Lower leg skin (tissue), 4 donors: ENCODE results near the gene PLD1. TPM values are rescaled to one million over a fixed set of nuclear protein-coding genes. Genes with fewer than 3 reads are reported as not detected.
A peak's percentile ranks its signal among the peaks of the same experiment; 100 is the strongest.

Source experiments
- DNase-seq, 2 donors: peaks; one replicate each; pipeline ENCODE4 v3.0.0-alpha.2; 2019; ENCODE audit warnings: low spot score in 2 of 2
- H3K4me3 ChIP-seq: fragments of 200-600 bp; sonication (generic); 2 replicates; pipeline ENCODE4 v1.5.1; 2017; ENCODE audit warnings: mild to moderate bottlenecking, low read depth; ENCODE audit not compliant: poor library complexity, severe bottlenecking
- POLR2A ChIP-seq, 2 donors: fragments of 450-650 bp; IDR thresholded peaks; one replicate each; pipeline ENCODE4 v1.6.1; 2016 to 2017; ENCODE audit warnings: antibody characterized with exemption in 2 of 2, mild to moderate bottlenecking in 1 of 2, moderate library complexity in 1 of 2
- WGBS, 2 donors: methylation state at CpG; one replicate each; pipeline ENCODE4 v1.1.5; 2018; 5-methylcytosine and 5-hydroxymethylcytosine counted together
- intact Hi-C: fragments of 100-400 bp; cut with DNase I; formaldehyde crosslinking; loops from one replicate; pipeline ENCODE4 v1.15.0; 2023; ENCODE audit warnings: low total_unique reads
- total RNA-seq, 4 donors: library from RNA; depleted of rRNA; stranded (reverse); fragments of >200 nt; gene quantifications; one replicate each; pipeline ENCODE4 v1.1.0, GENCODE V29; 2016
- TF ChIP-seq, protein P1 (sequence below), 3 donors: fragments of 450-650 bp; IDR thresholded peaks; one replicate each; pipeline ENCODE4 v1.5.1; 2016; ENCODE audit warnings: antibody characterized with exemption in 3 of 3, mild to moderate bottlenecking in 3 of 3, moderate library complexity in 2 of 3

PLD1 gene
- total RNA-seq, 4 donors from 2014 or later: 26.4 to 55.8 (median 48.7) TPM

DNA sequence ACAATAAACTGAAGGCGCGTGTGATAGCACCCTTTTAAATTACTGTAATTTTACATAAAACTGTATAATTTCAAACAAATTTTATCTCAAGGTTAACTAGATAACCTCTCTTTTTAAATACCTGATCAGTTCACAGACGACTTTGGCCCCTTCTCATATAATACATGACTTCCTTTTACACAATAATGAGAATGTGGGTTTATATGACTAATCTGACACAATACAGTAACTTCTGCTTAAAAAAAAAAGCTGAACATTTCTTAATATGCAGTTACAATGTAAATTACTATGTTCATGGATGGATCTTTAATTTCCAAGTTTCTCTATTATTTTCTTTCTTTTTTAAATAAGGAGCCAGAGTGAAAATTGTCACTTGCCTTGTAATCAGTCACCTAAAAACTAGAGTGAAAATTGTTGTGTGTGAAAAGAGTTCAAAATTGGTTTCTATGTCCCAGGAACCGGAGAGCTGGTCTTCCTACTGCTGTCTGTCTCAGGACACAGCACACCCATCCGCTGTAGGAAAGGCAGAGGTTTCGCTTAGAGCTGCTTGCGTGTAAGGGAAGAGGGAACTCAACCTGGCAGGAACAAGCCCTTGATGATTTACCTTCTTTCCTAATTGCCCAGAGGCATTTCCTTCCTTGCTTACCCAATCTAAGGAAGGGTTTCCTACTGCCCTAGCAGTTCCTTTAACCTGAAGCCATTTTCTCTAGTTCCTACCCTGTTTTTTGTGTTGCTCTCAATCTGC is 33.3 kb downstream of the PLD1 start:
- intact Hi-C loops: no loop called here
- 63 to 64% methylated on average over 7 of the region's 7 CpGs for WGBS, 2 donors
- TF ChIP-seq, protein P1, sequence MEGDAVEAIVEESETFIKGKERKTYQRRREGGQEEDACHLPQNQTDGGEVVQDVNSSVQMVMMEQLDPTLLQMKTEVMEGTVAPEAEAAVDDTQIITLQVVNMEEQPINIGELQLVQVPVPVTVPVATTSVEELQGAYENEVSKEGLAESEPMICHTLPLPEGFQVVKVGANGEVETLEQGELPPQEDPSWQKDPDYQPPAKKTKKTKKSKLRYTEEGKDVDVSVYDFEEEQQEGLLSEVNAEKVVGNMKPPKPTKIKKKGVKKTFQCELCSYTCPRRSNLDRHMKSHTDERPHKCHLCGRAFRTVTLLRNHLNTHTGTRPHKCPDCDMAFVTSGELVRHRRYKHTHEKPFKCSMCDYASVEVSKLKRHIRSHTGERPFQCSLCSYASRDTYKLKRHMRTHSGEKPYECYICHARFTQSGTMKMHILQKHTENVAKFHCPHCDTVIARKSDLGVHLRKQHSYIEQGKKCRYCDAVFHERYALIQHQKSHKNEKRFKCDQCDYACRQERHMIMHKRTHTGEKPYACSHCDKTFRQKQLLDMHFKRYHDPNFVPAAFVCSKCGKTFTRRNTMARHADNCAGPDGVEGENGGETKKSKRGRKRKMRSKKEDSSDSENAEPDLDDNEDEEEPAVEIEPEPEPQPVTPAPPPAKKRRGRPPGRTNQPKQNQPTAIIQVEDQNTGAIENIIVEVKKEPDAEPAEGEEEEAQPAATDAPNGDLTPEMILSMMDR (IDR thresholded peaks at IDR 0.05): no peak
- TF ChIP-seq POLR2A (IDR thresholded peaks at IDR 0.05): no peak
- DNase-seq: no peak
- H3K4me3 ChIP-seq: no peak overlapping the region

DNA sequence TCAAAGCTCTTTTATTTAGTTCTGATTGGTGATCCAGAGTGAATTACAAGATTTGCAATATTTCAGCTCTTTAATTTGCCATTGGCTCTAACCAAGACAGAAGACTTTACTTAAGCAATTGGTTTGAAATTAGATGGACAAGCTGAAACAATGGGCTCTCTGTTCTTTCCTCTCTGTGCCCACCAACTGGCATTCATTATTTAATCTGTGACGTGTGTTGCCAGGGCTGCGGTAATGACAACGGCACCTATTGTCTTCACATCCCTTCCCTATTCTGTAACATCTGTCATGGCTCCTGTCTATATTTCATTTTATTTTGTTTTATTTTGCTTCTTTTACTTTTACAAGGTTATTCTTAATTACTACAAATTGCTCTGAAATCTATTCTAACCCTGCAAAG is 33.9 kb downstream of the PLD1 start:
- WGBS, 2 donors: 61 to 87% methylated on average over 3 of the region's 3 CpGs
- no peak overlapping the region for H3K4me3 ChIP-seq
- TF ChIP-seq, protein P1 (IDR thresholded peaks at IDR 0.05): no peak
- no peak for TF ChIP-seq POLR2A (IDR thresholded peaks at IDR 0.05)
- intact Hi-C loops: no loop called here
- DNase-seq: no peak

DNA sequence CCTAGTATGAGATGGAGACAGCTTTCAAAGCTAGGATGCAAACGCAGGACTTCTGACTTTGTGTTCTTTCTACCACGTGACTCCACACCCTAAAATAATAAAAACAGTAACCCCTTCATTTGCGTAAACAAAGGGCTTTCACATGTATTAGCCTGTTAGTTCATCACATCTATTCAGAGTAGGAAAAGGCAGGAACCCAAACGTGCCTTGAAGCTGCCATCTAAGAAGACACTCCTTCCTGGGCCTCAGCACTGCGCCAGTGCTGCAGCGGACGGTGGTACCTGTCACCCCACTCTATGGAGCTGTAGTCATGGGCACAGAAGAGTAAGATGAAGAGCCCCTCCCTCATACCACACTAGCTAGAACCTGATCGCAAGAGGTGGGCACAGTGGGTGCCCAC is 34.3 kb downstream of the PLD1 start:
- no peak for DNase-seq
- no peak overlapping the region for H3K4me3 ChIP-seq
- WGBS, 2 donors: 78 to 82% methylated on average over 8 of the region's 8 CpGs
- no peak for TF ChIP-seq POLR2A (IDR thresholded peaks at IDR 0.05)
- TF ChIP-seq, protein P1 (IDR thresholded peaks at IDR 0.05): no peak
- intact Hi-C loops: no loop called here

DNA sequence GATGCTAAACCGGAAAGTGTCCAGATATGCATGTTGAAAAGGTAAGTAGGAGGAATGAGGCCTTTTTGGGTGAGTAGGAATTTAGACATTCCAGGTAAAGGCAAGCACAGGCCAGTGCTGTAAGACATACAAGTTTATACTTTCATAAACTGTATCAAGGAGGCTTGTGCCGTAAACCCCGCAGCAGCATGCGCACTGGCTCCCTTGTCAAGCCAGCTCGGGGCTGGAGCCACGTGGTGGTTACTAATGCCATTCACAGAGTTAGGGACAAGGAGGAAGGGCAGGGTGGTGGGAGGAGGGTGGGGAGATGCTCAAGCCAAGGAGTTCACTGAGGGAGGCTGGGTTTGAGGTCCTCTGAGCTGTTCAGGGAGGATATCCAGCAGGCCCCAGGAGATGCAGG is 35.8 kb downstream of the PLD1 start:
- TF ChIP-seq POLR2A (IDR thresholded peaks at IDR 0.05): no peak
- TF ChIP-seq, protein P1 (IDR thresholded peaks at IDR 0.05): no peak
- DNase-seq: no peak
- H3K4me3 ChIP-seq: no peak overlapping the region
- WGBS, 2 donors: 51 to 74% methylated on average over 6 of the region's 6 CpGs
- intact Hi-C loops: no loop called here

DNA sequence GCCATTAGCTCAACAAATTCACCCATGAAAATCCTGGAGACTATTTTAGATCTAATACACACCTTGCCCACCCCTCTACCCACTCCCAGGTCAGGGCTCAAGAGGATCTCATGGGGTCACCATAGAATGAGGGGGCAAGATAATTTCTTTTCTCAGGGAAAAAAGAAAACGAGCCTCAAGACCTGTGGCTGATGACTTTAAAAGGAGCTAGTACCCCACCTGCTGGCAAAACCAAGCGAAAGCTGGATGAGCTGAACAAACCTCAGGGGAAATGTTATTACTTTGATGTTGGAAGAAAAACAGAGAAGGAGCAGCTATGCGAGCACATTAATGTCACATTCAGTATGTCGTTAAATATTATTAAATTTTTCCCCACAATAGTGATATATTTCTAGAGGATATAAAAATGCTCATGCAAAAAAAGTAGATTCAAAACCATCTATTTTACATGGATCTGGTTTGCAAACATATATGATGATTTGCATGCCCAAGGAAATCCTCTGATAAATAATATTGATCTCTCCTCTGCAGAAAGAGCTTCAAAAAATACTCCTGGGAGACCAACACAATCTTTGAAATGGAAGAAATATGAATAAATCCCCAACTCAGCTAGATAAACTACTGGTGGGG is 37.7 kb downstream of the PLD1 start:
- intact Hi-C loops: no loop called here

More for the DNA sequence above, 37.7 kb downstream of the PLD1 start:
- no peak for TF ChIP-seq POLR2A (IDR thresholded peaks at IDR 0.05)
- TF ChIP-seq, protein P1 (IDR thresholded peaks at IDR 0.05): peak in 1 of 3 donors; percentile 26
- WGBS, 2 donors: 2% methylated on average over 4 of the region's 4 CpGs
- no peak for DNase-seq
- no peak overlapping the region for H3K4me3 ChIP-seq
